ENCODE data around the gene LYSMD1.

DNA sequence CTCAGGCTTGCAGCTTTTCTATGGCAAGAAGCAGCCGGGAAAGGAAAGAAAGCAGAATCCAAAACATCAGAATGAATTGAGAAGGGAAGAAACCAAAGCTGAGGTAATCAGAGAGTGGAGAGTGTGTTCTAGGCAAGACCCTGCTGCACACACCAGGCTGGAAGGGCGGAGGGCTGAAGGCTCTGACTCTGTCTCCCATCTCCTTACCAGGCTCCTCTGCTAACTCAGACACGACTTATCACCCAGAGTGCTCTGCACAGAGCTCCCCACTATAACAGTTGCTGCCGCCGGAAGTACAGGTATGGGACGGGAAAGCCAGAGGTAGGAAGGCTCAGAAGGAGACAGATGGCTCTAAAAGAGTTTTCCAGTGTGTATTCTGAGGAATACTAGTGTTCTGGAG, 1.4 kb upstream of the LYSMD1 start:
- TF ChIP-seq, protein P1, sequence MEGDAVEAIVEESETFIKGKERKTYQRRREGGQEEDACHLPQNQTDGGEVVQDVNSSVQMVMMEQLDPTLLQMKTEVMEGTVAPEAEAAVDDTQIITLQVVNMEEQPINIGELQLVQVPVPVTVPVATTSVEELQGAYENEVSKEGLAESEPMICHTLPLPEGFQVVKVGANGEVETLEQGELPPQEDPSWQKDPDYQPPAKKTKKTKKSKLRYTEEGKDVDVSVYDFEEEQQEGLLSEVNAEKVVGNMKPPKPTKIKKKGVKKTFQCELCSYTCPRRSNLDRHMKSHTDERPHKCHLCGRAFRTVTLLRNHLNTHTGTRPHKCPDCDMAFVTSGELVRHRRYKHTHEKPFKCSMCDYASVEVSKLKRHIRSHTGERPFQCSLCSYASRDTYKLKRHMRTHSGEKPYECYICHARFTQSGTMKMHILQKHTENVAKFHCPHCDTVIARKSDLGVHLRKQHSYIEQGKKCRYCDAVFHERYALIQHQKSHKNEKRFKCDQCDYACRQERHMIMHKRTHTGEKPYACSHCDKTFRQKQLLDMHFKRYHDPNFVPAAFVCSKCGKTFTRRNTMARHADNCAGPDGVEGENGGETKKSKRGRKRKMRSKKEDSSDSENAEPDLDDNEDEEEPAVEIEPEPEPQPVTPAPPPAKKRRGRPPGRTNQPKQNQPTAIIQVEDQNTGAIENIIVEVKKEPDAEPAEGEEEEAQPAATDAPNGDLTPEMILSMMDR (IDR thresholded peaks at IDR 0.05; ENCODE audit: poor library complexity) = no peak
- no peak for TF ChIP-seq EZH2 (IDR thresholded peaks at IDR 0.05; ENCODE audit: borderline replicate concordance)

Measured in hepatocyte (in vitro differentiated cells).